KMS-11 (cell line): ENCODE results near the gene THYN1.

Experiments
- H2AFZ ChIP-seq: fragments of 200-600 bp; sonication (generic); 2 replicates; pipeline ENCODE4 v1.6.1; 2016; ENCODE audit warnings: antibody characterized with exemption, mixed run types, low read depth
- H3K27ac ChIP-seq: fragments of 200-600 bp; sonication (generic); 2 replicates; pipeline ENCODE4 v1.6.1; 2016; ENCODE audit warnings: mild to moderate bottlenecking, mixed run types
- H3K27me3 ChIP-seq: fragments of 200-600 bp; sonication (generic); 2 replicates; pipeline ENCODE4 v1.6.1; 2017; ENCODE audit warnings: mild to moderate bottlenecking, low read depth, mixed run types, moderate library complexity; ENCODE audit not compliant: insufficient read depth
- H3K36me3 ChIP-seq: fragments of 200-600 bp; sonication (generic); 2 replicates; pipeline ENCODE4 v1.6.1; 2017; ENCODE audit warnings: mild to moderate bottlenecking, mixed run types; ENCODE audit not compliant: insufficient read depth
- H3K4me1 ChIP-seq: fragments of 200-600 bp; sonication (generic); 2 replicates; pipeline ENCODE4 v1.6.1; 2016; ENCODE audit warnings: mild to moderate bottlenecking, low read depth, mixed run types; ENCODE audit not compliant: poor library complexity, severe bottlenecking
- H3K4me2 ChIP-seq: fragments of 200-600 bp; sonication (generic); 2 replicates; pipeline ENCODE4 v1.7.0; 2016; ENCODE audit warnings: mild to moderate bottlenecking, mixed run types
- H3K4me3 ChIP-seq: fragments of 200-600 bp; sonication (generic); IDR thresholded peaks from 2 replicates; pipeline ENCODE4 v1.6.1; 2017; ENCODE audit warnings: low read depth, low read length, mixed read lengths; ENCODE audit not compliant: insufficient read depth
- H3K79me2 ChIP-seq: fragments of 200-600 bp; sonication (generic); 2 replicates; pipeline ENCODE4 v1.6.1; 2016; ENCODE audit warnings: low read depth, mixed run types; ENCODE audit not compliant: insufficient read depth
- H3K9ac ChIP-seq: fragments of 200-600 bp; sonication (generic); 2 replicates; pipeline ENCODE4 v1.6.1; 2016; ENCODE audit warnings: mild to moderate bottlenecking, mixed run types
- H4K20me1 ChIP-seq: fragments of 200-600 bp; sonication (generic); 2 replicates; pipeline ENCODE4 v1.6.1; 2016; ENCODE audit warnings: mild to moderate bottlenecking, mixed run types; ENCODE audit not compliant: insufficient read depth
- CTCF ChIP-seq: fragments of 200-600 bp; sonication (generic); conservative IDR thresholded peaks from 2 replicates; pipeline ENCODE4 v1.6.1; 2017; ENCODE audit warnings: low read depth, mild to moderate bottlenecking, antibody characterized with exemption, low read length, moderate library complexity, mixed read lengths

The THYN1 gene

GRCh38 chr11:134224710-134225664 lies 28.2 kb downstream of the THYN1 start:
- no peak overlapping the region for H3K4me3 ChIP-seq
- no peaks in the 10 kb centered on the region for H4K20me1 ChIP-seq
- peaks cover 32% of the 10 kb centered on the region for H3K4me1 ChIP-seq
- H3K27ac ChIP-seq: peak overlapping the region; percentile 43; the same call in 1 of the 2 replicates
- H2AFZ ChIP-seq: peak overlapping the region; percentile 69
- no peak for TF ChIP-seq CTCF
- H3K36me3 ChIP-seq: 0 out of 2 replicates have a peak, but pooled peaks cover 4% of the 10 kb centered on the region
- H3K27me3 ChIP-seq: no peaks in the 10 kb centered on the region
- peaks cover 62% of the 10 kb centered on the region for H3K79me2 ChIP-seq
- H3K4me2 ChIP-seq: peak overlapping the region; percentile 73
- peak overlapping the region; percentile 39; the same call in 1 of the 2 replicates for H3K9ac ChIP-seq

- Histone ChIP-seq H3K9ac (peak within 1 kb of the TSS; percentile 65), H3K27me3 (no peaks in the 10 kb centered on the region), H3K79me2 (peaks cover 70% of the 10 kb centered on the region), H3K27ac (peak within 1 kb of the TSS; percentile 76), H2AFZ (peak within 1 kb of the TSS; percentile 82), H3K36me3 (0 out of 2 replicates have a peak, but pooled peaks cover 4% of the 10 kb centered on the region), H3K4me3 (no peak within 1 kb of the TSS), H4K20me1 (no peaks in the 10 kb centered on the region), H3K4me2 (peak within 1 kb of the TSS; percentile 73), H3K4me1 (peaks cover 32% of the 10 kb centered on the region)
- TF ChIP-seq CTCF: no peak
Observed at GRCh38 chr11:134223836-134224709, 29.1 kb downstream of the THYN1 start, which contains the start of the genes NCAPD3 and VPS26B. NCAPD3 (minus strand) TSS chr11:134223967; CDS start chr11:134223926, 41 bp downstream. VPS26B (plus strand) TSS chr11:134224671; CDS start chr11:134225123, 452 bp downstream.

GRCh38 chr11:134223121-134223520 lies 30.0 kb downstream of the THYN1 start:
- no peak overlapping the region for H3K4me3 ChIP-seq
- no peaks in the 10 kb centered on the region for H3K27me3 ChIP-seq
- H3K9ac ChIP-seq: peak overlapping the region; percentile 65; the same call in 1 of the 2 replicates
- 0 out of 2 replicates have a peak, but pooled peaks cover 4% of the 10 kb centered on the region for H3K36me3 ChIP-seq
- TF ChIP-seq CTCF: no peak
- H2AFZ ChIP-seq: no peak overlapping the region
- no peaks in the 10 kb centered on the region for H4K20me1 ChIP-seq
- H3K4me1 ChIP-seq: peaks cover 32% of the 10 kb centered on the region
- peak overlapping the region; percentile 47 for H3K4me2 ChIP-seq
- H3K27ac ChIP-seq: no peak overlapping the region
- H3K79me2 ChIP-seq: peaks cover 76% of the 10 kb centered on the region

- no peak overlapping the region for H2AFZ ChIP-seq
- TF ChIP-seq CTCF: no peak
- H3K4me3 ChIP-seq: no peak overlapping the region
- peak overlapping the region; percentile 78 for H3K27ac ChIP-seq
- no peak overlapping the region for H3K9ac ChIP-seq
- H3K36me3 ChIP-seq: 0 out of 2 replicates have a peak, but pooled peaks cover 4% of the 10 kb centered on the region
- 0 out of 2 replicates have a peak, but pooled peaks cover 3% of the 10 kb centered on the region for H4K20me1 ChIP-seq
- H3K4me2 ChIP-seq: peak overlapping the region; percentile 86
- peaks cover 70% of the 10 kb centered on the region for H3K79me2 ChIP-seq
- H3K27me3 ChIP-seq: no peaks in the 10 kb centered on the region
- peaks cover 59% of the 10 kb centered on the region for H3K4me1 ChIP-seq
Observed at GRCh38 chr11:134216816-134217215, 36.3 kb downstream of the THYN1 start.
